Endometrium (tissue), 2 donors: ENCODE measurements around the gene PRSS53.
A peak's percentile ranks its signal among the peaks of the same experiment; 100 is the strongest.

Experiments
- FAIRE-seq: peaks from 2 replicates; lab custom pipeline; 2012; peaks lifted over from hg19 to GRCh38; lab: Jason Lieb, UNC
- donor health status: control.
- donor health status: control.

Gene PRSS53

DNA sequence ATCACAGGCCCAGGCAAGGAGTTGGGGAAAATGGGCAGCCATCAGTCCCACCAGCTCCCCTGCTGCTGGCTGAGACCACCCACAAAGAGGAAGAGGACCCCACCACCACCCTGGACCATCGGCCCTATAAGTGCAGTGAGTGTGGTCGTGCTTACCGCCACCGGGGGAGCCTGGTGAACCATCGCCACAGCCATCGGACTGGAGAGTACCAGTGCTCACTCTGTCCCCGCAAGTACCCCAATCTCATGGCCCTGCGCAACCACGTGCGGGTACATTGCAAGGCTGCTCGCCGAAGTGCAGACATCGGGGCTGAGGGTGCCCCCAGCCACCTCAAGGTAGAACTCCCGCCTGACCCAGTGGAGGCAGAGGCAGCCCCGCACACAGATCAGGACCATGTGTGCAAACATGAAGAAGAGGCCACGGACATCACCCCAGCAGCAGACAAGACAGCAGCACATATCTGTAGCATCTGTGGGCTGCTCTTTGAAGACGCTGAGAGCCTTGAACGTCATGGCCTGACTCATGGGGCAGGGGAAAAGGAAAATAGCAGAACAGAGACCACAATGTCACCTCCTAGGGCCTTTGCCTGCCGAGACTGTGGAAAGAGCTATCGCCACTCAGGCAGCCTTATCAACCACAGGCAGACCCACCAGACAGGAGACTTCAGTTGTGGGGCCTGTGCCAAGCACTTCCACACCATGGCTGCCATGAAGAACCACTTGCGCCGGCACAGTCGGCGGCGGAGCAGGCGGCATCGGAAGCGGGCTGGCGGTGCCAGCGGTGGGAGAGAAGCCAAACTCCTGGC lies 10.9 kb downstream of the PRSS53 start:
- FAIRE-seq = no peak

DNA sequence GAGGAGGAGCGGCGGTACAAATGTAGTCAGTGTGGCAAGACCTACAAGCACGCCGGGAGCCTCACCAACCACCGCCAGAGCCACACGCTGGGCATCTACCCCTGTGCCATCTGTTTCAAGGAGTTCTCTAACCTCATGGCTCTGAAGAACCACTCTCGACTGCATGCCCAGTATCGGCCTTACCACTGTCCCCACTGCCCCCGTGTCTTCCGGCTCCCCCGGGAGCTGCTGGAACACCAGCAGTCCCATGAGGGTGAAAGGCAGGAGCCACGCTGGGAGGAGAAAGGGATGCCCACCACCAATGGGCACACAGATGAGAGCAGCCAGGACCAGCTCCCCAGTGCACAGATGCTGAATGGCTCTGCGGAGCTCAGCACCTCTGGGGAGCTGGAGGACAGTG lies 11.7 kb downstream of the PRSS53 start:
- FAIRE-seq = no peak

DNA sequence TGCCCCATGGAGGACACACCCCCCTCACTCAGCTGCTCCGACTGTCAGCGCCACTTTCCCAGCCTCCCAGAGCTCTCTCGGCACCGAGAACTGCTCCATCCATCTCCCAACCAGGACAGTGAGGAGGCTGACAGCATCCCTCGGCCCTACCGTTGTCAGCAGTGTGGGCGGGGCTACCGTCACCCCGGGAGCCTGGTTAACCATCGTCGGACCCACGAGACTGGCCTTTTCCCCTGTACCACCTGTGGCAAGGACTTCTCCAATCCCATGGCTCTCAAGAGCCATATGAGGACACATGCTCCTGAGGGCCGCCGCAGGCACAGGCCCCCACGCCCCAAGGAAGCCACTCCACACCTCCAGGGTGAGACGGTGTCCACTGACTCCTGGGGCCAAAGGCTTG lies 12.4 kb downstream of the PRSS53 start:
- FAIRE-seq = no peak

DNA sequence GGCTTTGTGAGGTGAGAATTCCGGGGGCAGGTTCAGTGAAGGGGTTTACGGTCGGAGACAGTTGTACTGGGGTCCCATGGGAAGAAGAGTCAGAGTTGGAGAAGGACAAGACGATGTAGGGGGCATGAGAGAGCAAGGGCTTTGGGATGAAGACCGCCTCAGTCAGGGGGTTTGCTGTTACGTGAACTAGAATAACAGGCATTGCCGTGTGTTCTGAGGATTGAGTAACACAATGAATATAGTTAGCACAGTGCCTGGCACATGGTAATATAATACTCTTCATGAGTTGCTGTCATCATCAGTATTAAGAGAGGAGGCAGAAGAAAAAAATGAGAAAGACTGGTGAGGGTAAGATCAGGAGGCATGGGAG lies 13.9 kb downstream of the PRSS53 start:
- FAIRE-seq = no peak

DNA sequence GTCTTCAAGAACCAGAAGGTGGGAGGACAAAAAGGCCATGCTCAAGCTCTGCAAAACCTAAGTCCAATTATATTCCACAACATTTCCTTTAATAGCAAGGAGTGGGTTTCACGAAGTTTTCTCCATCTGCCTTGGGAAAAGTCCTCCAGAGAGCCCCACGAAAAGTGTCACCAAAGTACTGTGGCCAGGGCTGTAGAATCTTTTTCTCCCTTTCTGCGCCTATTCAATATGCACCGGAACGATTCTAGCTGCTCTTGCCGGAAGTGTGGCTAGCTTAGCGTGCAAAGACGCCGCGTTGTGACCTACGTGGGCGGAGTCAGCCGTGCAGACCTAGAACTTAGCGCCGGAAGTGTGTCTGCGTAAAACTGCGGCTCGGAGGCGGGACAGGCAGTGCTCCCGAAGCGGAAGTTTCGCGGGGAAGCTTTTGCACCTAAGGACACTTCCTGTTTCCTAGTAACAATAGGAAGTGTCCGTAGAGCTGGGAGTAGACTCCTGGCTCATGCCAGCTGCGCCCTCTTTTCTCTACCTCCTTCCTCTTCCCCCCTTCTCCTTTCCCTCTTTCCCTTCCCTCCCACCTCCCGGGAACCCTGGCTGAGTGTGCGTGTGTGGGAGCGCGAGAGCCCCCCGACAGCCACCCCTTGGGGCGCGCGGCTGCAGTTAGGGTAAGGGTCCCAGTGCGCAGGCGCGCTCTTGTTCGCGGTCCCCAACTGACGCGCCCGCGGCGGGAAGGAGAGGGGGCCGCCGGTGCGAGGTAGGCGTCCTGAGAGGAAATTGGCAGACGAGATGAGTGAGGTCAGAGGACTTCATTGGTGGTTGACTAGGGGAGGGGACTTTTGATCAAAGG lies 14.6 kb downstream of the PRSS53 start, which contains the start of the genes ZNF646 and ZNF668:
Gene ZNF646 (plus strand): TSS at position 453 of the 844 bp plus-strand sequence. CDS start 1,903 bp downstream, outside the sequence.
Gene ZNF668 (minus strand): TSS at position 271 of the 844 bp plus-strand sequence. CDS start 9,781 bp downstream, outside the sequence.
- peak; percentile 84 for FAIRE-seq

DNA sequence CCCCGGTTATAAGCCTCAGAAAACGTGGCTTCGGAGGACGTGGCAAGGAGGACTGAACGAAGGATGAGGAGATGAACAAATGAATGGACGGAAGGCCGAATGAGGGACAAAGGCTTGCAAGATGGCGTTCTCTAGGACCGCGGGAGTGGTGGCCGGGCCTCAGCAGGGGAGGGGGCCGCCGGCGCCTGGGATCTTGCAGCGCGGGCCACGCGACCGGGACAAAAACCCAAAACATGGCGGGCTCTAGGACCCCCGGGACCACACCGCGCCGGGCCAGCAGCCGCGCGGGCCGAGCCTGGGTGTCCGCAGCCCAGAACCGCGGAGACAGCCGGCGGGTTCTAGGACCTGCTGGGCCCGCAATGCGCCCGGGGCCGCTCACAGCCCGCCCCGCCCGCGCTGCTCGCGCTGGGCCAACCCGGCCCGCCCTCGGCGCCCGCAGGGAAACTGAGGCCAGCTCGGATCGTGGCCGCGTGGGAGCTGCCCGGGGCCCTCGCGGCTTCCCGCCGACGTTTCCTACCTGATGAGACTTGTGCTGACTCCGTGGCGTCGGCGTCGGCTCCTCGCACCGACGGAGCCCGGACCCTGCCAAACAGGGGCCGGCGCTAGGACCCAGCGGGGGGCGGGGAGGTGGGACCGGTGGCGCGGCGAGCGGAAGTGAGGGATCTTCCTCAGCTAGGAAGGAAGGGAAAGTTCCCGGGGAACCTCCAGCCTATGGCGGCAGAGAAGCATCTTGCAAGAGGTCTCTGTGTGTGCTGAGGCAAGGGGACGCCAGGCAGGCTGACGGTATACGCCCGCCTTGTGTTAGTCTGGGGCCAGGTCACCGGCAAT lies 15.4 kb downstream of the PRSS53 start:
- FAIRE-seq = no peak

DNA sequence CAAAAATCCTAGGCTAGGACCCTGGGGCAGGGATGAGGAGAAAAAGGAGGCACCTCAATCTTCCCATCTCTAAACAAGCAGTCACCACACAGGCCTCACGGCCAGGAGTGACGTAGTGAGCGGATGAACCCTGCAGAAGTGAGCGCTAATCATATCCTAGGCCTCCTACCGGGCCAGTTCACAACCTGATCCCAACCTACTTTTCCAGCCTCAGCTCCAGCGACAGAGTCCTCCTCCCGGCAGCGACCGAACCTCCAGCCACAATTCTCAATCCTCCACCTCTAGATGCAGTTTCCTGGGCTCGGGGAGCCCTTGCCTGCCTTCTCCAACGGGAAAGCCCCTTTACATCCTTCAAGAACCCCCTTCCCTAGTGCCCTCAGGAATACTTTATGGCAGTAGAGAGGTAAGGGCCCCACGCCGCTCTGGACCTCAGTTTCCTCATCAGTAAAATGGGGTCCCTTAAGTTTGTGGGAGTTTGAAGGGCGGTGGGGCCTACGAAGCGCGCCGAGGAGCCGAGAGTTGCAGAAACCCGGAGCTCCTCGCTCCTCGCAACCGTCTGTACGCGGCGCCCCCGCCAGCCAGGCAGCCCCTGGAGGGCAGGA lies 16.1 kb downstream of the PRSS53 start:
- FAIRE-seq = no peak

DNA sequence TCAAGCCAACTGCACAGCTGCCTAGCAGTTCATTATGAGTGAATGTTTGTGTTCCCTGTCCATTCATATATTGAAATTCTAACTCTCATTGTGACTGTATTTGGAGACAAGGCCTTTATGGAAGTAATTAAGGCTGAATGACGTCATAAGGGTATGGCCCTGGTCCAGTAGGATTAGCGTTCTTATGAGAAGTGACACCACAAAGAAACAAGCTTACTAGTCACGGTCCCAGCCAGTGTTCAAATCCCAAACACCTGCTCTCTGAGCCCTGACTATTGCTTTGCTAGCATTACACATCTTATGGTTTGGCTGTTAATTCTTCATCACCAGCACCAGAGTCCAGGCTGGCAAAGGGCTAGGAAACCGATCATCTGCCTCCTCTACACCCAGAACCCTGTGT lies 16.9 kb downstream of the PRSS53 start:
- no peak for FAIRE-seq

DNA sequence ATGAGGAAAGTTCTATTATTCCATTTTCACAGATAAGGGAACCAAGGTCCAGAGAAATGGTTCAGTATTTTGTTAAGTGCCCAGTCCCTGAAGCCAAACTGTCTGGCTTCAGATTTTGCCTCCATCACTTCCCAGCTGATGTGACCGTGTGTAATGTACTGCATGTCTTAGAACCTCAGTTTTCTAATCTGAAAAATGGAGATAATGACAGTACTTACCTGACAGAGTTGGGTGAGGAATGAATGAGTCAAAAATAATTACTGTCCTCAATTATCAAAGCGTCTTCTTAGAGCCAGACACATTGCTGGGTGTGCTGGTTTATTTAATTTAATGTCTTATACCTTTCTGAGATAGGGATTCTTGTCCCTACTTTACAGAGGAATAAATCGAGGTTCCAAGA lies 21.4 kb downstream of the PRSS53 start:
- no peak for FAIRE-seq

DNA sequence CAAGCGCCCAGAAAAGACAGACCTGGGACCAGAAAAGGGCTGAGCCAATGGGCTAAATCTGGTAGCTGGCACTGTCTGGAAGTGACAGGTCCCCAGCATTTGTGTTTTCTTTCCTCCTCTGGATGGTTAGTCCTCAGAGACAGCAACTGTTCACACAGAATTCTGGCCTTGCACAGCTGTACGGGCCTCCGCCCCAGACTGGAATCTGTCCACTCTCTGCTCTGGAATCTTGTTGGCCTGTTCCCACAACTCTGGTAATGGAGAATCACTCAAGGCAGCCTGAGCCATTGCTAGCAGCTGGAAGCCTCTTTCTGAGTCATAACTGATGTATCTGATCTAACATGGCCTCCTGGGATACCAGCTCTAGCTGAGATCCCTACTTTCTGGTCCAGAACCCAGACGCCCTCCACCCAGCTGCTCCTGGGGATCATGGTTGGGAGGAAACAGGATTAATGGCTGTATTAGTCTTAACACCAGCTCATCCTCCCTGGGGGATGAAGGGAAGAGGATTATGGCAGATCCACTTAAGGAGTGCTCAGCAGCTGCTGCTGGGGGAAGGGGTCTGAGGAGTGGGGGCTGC lies 23.8 kb downstream of the PRSS53 start:
- no peak for FAIRE-seq

DNA sequence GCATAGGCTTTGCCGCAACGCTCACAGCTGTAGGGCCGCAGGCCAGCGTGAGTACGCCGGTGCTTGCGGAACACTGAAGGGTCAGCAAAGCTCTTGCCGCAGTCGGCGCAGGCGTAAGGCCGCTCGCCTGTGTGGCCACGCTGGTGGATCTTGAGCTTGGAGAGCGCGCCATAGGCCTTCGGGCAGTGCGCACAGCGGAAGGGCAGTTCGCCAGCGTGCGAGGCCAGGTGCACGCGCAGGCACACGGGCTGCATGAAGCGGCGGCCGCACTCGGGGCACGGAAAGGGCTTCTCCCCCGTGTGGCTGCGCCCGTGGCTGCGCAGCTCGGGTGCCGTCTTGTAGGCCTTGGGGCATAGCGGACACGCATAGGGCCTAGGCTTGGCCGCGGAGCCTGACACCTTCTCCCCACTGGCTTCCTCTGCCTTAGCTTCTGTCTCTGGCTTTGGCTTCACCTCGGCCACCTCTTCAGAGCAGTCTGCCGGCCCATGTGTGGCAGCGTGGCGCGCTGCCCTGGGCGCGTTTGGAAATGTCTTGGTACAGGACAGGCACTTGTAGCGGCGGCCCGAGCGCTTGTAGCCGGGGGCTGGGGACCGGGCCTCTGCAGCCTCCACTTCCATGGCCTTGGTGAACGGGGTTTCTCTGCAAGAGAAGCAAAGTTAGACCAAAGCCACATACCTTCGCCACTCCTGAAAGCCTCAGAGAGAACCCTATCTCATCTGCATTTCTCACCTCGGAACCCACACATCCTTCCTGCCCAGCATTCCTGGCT lies 24.7 kb downstream of the PRSS53 start:
- FAIRE-seq = no peak

DNA sequence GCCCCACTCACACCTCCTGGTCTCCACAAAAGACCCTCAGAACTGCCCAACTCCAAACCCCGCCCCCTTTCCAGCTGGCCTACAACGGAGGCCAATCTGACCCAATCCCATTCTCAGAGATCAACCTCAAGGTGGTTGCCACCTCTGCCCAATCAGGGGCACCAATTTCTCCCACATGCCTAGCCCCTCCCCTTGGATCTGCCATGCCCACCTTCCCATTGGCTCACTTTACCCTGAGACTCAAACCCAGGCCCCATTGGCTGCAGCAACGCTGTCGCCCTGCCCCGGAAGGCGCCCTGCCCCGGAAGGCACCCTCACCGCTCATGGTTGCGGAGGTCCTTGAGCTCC lies 25.3 kb downstream of the PRSS53 start:
- FAIRE-seq = no peak

DNA sequence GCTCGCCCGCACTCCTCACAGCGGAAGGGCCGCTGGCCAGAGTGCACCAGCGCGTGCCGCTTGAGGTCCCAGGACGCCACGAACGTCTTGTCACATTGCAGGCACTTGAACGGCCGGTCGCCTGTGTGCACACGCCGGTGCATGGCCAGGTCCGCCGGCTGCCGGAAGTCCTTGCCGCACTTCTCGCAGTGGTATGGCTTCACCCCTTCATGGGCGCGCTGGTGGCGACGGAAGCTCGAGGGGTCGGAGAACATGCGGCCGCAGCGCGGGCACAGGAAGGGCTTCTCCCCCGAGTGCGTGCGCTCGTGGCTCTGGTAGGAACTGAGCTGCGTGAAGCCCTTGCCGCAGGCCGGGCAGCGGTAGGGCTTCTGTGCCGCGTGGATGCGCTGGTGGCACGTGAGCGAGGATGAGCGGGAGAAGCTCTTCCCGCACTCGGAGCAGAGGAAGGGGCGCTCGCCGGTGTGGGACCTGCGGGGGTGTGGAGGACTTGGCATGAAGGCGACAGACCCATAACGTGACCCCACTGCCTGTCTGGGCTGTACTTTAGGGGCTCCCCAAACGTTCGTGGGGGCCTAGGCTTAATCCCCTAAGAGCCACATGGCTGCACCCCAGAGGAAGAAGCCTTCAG lies 26.8 kb downstream of the PRSS53 start:
- FAIRE-seq = no peak

DNA sequence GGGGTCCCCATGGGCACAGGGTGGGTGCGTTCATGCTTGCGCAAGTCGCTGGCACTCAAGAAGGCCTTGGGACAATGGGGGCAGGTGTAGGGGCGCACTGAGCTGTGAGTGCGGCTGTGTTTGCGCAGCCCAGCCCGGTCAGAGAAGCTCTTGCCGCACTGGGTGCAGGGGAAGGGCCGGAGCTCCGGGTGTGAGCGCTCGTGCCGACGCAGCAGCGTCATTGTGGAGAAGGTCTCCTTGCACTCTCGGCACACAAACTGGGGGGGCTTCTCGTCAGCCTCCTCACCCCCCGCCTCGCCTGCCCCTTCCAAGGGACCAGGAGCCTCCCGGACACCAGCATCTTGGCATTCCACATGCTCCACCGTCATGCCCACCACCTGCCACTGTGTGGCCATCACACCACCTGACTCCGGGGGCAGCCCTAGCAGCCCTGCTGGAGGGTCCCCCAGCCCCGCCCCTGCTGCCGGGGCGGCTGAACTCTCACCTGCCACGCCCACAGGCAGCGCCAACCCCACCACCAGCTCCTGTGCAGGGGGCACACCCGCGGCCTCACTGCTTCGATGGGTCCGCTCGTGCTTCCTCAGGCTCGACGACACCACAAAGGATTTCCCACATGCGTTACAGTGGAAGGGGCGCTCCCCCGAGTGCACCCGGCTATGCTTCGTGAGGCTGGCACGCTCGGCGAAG lies 27.5 kb downstream of the PRSS53 start:
- FAIRE-seq = no peak

DNA sequence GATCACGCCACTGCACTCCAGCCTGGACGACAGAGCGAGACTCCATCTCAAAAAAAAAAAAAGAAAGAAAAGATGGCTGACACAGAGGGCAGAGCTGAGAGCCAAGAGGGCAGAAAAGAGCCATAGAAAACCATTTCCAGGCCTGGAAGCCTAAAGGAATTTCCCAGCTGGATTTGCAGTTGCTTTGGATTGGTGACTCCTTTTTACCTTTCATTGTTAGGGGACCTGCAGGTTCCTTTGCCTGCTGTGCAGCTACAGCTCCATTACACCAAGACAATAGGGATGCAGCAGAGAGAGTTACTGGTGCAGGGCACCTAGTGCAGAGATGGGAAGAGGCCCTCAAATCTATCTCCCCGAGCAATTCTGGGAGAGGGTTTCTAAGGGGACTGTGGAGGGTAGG lies 33.1 kb downstream of the PRSS53 start:
- FAIRE-seq = no peak

DNA sequence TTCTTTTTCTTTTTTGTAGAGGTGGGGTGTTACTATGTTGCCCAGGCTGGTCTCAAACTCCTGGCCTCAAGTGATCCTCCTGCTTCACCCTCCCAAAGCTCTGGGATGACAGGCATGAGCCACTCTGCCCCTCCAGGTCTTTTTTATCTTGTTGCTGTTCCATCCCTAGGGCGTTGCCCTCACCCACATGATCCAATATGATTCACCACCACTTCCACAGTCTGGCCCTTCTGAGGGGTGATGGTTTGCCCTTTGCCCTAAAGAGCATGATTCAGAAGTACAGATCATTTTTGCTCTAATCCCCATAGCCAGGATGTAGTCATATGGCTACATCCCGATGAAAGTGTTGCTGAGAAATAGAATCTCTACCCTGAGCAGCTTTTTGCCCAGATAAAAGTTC lies 36.6 kb downstream of the PRSS53 start:
- FAIRE-seq = no peak

DNA sequence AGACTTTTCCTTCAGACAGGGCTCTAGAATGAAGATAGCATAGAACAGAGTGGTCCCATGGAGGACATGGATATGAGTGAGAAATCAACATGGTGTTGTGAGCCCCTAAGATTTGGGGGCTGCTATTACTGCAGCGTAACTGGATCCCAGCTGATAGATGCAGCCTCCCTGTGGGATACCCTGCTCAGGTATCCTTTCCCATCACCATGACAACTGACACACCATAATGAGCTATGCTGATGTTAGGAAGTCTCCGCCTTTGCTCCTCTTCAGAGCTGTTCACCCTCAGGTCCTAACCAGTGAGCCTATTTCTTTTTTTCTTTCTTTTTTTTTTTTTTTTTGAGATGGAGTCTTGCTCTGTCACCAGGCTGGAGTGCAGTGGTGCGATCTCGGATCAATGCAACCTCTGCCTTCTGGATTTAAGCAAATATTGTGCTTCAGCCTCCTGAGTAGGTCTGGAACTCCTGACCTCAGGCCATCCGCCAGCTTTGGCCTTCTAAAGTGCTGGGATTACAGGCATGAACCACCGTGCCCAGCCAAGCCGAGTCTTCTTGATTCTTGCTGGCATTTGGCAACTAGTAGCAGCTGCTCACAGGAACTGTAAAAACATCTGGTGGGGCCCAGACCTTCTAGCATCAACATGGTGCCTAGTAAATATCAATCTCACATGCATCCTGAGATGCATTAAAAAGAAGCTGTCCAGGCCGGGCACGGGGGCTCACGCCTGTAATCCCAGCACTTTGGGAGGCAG lies 38.3 kb downstream of the PRSS53 start:
- no peak for FAIRE-seq

DNA sequence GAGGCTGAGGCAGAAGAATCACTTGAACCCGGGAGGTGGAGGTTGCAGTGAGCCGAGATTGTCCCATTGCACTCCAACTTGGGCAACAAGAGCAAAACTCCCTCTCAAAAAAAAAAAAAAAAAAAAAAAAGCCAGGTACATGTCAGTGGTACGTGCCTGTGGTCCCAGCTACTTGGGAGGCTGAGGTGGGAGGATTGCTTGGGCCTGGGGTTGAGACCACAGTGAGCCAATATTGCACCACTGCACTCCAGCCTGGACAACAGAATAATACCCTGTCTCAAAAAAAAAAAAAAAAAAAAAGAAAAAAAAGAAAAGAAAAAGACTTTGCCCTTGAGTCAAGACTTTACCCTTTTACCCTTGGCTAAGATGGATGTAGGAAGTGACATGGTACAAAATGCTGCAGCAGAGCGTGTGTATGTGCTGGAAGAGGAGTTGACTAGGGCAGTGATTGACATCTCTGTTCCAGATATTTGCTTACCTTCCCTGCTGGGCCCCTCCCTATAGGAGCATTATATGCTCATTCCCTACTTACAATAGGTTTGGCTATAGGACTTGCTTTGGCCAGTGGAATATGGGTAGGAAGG lies 44.8 kb downstream of the PRSS53 start:
- FAIRE-seq = no peak

DNA sequence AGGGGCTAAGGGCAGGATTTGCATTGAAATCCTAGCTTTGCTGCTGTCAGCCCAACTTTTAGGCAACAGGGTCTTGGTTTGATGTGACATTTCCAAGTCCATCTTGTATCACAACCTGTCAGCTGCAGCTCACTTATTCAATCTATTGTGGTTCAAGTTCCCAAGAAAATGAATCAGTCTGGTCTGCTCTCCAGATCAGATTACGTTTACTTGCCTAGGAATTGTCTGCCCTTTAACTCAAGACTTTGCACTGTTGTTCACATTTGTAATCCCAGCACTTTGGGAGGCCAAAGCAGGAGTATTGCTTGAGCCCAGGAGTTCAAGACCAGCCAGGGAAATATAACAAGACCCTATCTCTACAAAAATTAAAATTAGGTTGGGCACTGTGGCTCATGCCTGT lies 45.4 kb downstream of the PRSS53 start:
- FAIRE-seq = no peak
